DMS 273 treated with DMSO at 0.1 percent for 48 hours (cell line): ENCODE results near the gene DSCAM.

ENCODE experiments used
- DNase-seq: peaks from one replicate; lab custom pipeline; 2025; lab: John Stamatoyannopoulos, UW

DSCAM gene

GRCh38 chr21:40658311-40658710 is 188.6 kb downstream of the DSCAM start:
- no peak for DNase-seq

GRCh38 chr21:40652436-40652835 is 194.5 kb downstream of the DSCAM start:
- DNase-seq, result no peak

GRCh38 chr21:40647706-40648105 is 199.3 kb downstream of the DSCAM start:
- no peak for DNase-seq

- no peak for DNase-seq
Measured at GRCh38 chr21:40646651-40647050, 200.3 kb downstream of the DSCAM start.

- DNase-seq, result no peak
Measured at GRCh38 chr21:40641042-40641441, 205.9 kb downstream of the DSCAM start.

- DNase-seq, result no peak
Measured at GRCh38 chr21:40640266-40640789, 206.6 kb downstream of the DSCAM start.

- no peak for DNase-seq
Measured at GRCh38 chr21:40639616-40640194, 207.3 kb downstream of the DSCAM start.

- DNase-seq, result no peak
Measured at GRCh38 chr21:40638466-40639251, 208.3 kb downstream of the DSCAM start.

GRCh38 chr21:40636026-40636425 is 210.9 kb downstream of the DSCAM start:
- no peak for DNase-seq

- no peak for DNase-seq
Measured at GRCh38 chr21:40635391-40635790, 211.6 kb downstream of the DSCAM start.

GRCh38 chr21:40634141-40634540 is 212.8 kb downstream of the DSCAM start:
- no peak for DNase-seq

GRCh38 chr21:40633048-40633447 is 213.9 kb downstream of the DSCAM start:
- no peak for DNase-seq

GRCh38 chr21:40631211-40631610 is 215.7 kb downstream of the DSCAM start:
- DNase-seq, result no peak

- DNase-seq, result no peak
Measured at GRCh38 chr21:40625991-40626390, 221.0 kb downstream of the DSCAM start.

- DNase-seq, result no peak
Measured at GRCh38 chr21:40623528-40623927, 223.4 kb downstream of the DSCAM start.

GRCh38 chr21:40622531-40622930 is 224.4 kb downstream of the DSCAM start:
- no peak for DNase-seq

- DNase-seq, result no peak
Measured at GRCh38 chr21:40620386-40621145, 226.4 kb downstream of the DSCAM start.

- DNase-seq, result no peak
Measured at GRCh38 chr21:40618191-40618973, 228.6 kb downstream of the DSCAM start.

- no peak for DNase-seq
Measured at GRCh38 chr21:40616377-40616704, 230.6 kb downstream of the DSCAM start.

- peak; percentile 23 for DNase-seq
Measured at GRCh38 chr21:40615505-40616376, 231.2 kb downstream of the DSCAM start.

- no peak for DNase-seq
Measured at GRCh38 chr21:40613546-40614030, 233.4 kb downstream of the DSCAM start.
